Activated CD4-positive, alpha-beta T cell treated with anti-CD3 and anti-CD28 coated beads for 1 hour (primary cell): Measurements from ENCODE around the gene DUSP5.
"Not testable (repeated sequence)": the region's sequence is repeated elsewhere in the genome, so short reads cannot be mapped to it uniquely, and the experiment has no call there.

ENCODE experiments used
- DNase-seq: peaks from one replicate; pipeline ENCODE4 v3.0.0-alpha.2; 2020

The DUSP5 gene, protein sequence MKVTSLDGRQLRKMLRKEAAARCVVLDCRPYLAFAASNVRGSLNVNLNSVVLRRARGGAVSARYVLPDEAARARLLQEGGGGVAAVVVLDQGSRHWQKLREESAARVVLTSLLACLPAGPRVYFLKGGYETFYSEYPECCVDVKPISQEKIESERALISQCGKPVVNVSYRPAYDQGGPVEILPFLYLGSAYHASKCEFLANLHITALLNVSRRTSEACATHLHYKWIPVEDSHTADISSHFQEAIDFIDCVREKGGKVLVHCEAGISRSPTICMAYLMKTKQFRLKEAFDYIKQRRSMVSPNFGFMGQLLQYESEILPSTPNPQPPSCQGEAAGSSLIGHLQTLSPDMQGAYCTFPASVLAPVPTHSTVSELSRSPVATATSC

DNA sequence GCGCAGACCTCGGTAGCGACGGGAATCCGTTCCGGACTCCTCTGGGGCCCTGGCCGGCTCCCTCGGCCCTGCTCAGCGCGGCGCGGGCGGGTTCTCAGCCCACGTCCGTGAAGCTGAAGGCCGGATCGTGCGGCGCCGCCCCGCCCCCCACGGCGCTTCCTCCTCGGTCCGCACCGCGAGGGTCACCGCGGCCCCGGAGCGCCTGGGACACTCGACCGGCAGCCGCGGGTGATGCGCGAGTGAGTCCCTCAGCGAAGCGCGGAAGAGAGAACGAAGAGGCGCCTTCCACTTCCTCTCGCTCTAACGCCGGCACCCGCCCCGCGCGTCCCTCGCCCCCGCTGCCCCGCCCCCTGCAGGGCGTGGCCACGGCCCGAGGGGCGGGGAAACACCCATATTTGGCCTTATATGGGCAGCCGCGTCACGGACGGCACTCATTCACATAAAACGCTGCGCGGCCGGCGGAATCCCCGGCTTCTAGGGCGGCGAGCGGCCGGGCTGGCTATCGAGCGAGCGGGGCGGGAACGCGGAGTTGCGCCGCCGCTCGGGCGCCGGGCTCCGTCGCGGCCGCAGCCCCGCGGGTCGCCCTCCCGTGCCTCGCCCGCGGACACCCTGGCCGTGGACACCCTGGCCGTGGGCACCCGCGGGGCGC lies at the start of gene DUSP5:
DUSP5 (plus strand) TSS at position 470 of the 649 bp plus-strand sequence. CDS start 215 bp downstream, outside the sequence.
- DNase-seq = peak; percentile 94

DNA sequence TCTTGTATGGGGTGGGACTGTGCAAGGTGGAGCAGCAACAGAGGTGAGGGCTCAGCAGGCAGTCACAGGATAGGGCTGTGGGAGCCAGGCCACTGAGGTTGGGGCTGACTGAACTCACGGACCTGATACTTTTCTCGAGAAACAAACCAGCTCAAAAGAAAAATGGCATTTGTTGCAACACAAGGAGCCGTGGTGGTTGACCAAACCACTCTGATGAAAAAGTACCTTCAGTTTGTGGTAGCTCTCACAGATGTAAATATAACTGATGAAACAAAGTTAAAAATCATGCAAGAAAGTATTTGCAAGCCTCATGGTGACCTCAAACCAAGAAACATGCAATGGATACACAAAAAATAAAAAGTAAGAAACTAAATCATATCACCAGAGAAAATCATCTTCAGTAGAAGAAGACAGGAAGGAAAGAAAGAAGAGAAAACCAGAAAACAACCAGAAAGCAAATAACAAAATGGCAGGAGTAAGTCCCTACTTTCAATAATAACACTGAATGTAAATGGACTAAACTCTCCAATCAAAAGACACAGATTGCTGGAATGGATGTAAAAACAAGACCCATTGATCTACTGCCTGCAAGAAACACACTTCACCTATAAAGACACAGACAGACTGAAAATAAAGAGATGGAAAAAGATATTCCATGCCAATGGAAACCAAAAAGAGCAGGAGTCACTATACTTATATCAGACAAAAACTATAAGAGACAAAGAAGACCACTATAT lies 48.9 kb upstream of the DUSP5 start:
- DNase-seq = no peak

DNA sequence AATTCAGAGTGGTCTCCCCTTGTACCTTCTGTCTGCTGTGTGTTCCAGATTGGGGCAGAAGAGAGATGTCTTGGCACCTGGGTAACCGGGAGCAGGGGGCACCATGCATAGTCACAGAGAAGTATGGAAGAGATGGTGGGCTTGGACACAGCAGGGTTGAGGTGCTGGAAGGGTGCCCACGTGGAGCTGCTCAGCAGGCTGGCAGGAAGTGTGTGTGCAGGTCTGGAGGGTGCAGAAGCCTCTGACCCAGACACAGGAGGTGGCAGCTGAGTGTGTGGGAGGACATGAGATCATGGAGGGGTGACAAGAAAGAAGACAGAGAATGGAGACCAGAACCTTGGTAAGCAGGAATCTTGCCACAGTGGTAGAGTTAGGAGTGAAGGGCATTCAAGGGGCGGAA lies 42.3 kb upstream of the DUSP5 start:
- no peak for DNase-seq

DNA sequence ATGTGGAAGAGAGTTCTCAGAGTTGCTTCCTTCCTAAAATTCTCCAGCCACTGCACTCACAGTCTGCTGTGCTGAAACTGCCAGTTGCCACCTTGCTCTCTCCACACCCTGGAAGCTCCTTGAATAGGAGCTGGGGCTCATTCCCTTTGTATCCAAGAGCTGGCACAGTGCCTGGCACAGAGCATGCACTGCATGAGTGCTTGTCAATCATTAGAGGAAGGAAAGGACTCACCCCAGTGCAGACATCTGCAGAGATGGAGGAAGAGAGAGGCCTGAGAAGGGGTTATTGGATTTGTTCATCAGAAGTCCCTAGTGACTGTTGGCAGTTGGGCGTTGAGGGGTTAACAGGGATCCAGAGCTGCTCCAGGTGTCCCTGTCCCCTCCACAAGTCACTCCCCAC lies 41.7 kb upstream of the DUSP5 start:
- DNase-seq = no peak

DNA sequence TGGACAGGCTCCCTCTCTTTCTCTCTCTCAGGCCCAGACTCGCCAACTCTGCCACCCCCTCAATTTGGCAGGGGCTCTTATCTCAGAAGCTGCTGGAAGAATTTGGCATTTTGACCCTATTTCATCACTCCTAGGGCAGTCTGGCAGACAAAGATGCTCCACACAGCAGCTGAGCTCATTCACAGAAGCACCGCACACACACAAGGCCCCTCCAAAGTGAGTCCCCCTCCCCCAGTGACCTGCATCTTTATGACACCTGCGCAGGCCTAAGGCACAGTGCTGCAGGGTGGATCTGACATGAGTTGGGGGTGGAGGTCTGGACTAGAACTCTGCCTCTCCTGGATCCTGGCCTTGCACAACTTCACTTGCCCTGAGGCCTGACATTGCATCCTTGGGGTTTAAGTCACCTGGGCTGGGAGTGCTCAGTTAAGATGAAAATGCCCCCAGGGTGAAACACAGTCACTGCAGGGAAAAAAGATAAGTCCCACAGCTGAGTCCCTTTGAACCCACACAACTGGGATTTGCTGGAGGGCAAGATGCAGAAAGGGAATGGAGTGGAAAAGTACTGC lies 41.1 kb upstream of the DUSP5 start:
- no peak for DNase-seq

DNA sequence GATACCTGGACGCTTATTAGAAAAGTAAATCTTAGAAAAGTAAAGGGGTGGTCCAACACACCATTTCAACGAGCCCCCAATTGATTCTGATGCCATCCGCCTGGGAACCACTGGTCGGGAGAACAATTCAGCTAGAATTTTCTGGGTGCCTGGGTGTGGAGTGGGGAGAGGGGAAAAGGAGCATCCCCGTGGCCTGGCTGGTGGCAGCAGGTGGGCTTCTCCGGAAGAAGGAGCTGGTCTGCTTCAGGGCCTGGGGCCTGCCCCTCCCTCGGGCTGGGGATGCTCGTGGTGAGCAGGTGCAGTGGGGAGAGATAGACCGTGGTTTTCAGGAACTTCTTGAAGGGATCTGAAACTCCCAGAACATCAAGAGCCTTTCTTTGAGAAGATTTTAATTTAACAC lies 39.9 kb upstream of the DUSP5 start:
- no peak for DNase-seq

DNA sequence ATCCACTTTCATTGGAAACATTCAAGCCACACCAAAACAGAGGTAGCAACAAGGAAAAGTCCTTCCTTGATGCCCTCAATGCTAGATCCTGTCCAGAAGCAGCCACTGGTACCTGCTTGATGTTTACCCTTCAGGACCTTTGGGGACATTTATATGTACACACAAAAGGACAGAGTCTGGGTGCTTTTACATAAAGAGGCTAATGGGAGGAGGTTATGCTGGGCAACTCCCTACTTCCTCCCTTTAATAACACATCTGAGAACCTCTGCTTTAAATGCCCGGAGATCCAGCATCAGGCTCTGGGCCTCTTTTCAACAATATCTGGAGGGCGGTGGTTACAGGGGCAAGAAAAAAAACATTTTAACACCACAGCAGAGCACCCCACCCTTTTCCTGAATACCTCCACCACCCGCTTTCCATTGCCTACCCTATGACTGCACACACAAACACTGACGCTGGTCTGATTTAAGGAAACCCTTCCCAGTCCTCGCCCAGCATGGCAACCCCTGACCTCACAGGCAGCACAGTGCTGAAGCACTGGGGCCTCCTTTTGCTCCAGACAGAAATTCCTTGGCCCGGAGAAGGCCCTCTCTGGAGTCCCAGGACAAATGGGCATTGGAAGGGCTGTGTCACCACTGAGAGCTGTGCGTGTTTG lies 39.3 kb upstream of the DUSP5 start:
- no peak for DNase-seq

DNA sequence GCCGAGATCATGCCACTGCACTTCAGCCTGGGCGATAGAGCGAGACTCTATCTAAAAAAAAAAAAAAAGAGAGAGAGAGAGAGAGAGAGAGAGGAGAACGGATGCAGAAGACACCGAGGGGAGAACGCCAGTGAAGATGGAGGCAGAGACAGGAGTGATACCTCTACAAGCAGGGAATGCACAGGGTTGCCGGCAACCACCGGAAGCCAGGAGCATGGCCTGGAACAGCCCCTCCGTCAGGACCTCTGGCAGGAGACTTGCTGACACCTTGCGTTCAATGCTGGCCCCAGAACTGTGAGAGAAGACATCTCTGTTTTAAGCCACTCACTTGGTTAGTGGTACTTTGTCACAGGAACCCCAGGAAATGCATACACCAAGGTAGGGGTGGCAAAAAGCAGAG lies 38.1 kb upstream of the DUSP5 start:
- DNase-seq = no peak

DNA sequence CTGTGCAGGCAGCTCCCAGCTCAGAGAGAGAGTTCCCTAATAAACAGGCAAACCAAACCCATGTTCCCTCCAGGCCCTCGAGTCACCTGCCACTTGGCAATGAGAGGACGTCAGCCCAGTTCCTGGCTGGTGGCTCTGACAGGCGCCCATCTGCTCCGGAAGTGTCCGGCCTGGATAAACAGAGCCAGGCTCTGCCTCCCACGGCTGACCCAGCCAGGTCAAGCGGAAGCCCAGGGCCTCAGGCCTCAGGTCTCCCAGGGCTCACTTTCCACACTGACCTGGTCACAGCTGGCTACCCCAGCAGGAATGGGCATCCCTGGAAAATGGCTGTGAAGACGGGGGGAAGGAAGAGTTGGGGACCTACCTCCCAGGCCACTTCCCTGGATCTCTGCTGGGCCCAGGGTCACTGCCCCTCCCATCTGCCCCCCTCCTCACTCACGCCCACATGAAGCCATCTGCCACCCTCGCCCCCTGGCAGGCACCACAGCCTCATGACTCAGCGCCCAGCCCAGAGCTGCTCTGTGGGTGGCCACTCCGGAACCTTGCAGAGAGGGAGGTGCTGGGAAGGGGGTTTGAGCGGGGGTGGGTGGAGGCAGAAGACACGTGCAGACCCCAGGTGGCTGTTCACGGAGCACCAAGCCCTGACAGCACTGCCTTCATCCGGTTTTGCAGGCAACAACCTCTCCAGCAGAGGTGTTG lies 37.4 kb upstream of the DUSP5 start:
- no peak for DNase-seq

DNA sequence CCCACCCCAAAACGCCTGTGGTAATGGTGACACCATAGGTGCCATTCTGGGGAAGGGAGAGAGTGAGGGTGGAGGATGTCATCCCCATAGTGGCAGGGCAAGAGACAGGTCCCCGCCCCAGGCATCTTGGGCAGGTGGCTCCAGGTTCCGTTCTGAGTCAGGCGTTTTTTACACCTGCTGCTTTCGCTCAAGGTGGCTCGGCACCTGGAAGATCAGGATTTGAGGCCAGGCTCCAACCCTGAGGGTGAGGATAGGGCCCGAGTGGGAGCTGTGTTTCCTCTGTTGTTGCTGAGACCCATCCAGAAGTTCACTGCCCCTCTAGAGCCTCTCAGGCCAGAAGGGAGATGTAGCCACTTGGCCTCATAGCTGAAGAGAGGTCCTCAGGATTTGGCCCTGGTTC lies 36.6 kb upstream of the DUSP5 start:
- no peak for DNase-seq

DNA sequence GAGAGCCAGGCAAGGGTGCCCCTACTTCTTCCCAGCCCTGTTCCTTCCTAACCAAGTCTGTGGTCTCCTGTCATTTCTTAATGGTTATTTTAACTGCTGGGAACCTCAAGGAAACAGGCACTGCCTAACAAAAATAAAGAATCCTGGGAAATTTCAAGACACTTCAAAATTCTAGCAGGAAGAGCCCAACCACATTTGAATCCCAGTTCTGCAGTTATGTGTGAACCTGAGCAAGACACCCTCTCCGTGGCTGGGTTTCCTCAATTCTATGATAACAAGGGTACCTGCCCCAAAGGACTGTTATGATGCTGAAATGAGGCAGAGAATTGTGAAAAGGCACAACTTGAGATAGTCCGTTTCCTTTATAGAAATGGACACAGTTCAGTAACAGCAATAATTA lies 36.2 kb upstream of the DUSP5 start:
- no peak for DNase-seq

DNA sequence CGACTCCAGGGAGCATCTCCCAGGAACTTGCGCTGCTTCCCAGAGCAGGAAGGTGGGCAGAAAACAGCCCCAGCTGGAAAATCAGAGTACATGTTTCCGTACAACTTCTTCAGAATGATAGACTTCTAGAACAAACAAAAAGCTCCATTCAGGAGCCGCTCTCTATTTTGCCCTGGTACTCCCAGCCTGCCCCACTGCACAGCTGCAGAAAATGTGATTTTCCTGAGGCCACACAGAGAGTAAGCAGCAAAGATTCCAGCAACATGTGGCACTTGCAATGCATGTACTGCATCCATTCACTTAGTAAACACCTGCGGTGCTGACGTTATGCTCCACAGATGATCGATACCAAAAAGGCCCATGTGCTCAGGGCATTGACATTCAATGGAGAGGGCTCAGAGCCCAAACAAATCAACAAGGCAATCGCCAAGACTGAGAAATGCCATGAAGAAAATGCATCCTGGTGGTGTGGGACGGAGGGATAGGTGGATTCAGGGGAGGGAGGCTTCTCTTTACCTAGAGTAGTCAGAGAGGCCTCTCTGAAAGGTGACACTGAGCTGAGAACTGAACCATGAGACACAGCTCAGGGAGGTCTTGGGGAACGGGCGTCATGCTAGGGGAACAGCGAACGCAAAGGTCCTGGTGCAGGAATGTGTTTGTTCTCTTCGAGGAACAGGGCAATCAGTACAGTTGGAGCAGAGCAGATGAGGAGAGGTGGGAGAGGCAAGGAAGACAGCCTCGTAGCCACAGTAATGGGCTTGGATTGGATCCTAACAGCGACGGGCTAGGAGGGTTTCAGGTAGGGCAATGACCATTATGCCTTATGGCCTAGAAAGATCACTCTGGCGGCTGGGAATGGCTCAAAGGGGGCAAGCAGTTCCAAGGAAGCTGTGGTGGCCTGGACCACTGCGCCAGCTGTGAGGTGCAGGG lies 35.3 kb upstream of the DUSP5 start:
- DNase-seq = no peak

DNA sequence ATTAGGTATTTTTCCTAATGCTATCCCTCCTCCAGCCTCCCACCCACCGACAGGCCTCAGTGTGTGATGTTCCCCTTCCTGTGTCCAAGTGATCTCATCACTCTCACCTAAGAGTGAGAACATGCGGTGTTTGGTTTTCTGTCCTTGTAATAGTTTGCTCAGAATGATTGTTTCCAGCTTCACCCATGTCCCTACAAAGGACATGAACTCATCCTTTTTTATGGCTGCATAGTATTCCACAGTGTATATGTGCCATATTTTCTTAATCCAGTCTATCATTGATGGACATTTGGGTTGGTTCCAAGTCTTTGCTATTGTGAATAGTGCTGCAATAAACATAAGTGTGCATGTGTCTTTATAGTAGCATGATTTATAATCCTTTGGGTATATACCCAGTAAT lies 29.4 kb upstream of the DUSP5 start:
- DNase-seq = not testable (repeated sequence)

DNA sequence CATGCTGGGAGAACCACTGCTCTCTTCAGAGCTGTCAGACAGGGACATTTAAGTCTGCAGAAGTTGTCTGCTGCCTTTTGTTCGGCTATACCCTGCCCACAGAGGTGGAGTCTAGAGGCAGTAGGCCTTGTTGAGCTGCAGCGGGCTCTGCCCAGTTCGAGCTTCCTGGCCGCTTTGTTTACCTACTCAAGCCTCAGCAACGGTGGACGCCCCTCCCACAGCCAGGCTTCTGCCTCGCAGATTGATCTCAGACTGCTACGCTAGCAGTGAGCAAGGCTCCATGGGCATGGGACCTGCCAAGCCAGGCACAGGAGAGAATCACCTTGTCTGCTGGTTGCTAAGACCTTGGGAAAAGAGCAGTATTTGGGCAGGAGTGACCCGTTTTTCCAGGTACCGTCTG lies 27.2 kb upstream of the DUSP5 start:
- DNase-seq = not testable (repeated sequence)

DNA sequence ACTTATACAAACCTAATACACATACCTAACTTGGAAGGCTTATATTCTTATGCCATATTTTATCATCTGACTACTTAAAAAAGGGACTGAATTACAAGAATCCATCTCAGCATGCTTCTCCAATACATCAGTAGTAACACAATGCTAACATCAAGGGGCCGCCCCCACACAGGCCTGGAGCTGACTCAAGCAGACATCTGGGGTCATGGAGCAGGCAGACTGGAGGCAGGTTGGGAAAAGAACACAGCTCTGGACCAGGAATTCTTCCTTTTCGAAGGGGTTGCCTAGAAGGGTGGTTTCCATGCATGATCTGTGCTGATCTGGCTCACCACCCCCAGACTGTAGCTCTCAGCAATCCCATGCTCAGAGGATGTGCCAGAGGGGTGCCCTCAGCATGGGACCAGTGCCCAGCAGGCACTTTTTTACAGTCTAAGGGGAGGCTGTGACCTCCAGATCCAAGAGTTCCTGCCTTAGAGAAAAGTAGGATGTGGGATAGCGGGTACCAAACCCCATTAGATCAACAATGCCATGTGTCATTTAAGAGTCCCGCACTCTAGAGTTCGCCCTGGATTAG lies 26.1 kb upstream of the DUSP5 start:
- no peak for DNase-seq

DNA sequence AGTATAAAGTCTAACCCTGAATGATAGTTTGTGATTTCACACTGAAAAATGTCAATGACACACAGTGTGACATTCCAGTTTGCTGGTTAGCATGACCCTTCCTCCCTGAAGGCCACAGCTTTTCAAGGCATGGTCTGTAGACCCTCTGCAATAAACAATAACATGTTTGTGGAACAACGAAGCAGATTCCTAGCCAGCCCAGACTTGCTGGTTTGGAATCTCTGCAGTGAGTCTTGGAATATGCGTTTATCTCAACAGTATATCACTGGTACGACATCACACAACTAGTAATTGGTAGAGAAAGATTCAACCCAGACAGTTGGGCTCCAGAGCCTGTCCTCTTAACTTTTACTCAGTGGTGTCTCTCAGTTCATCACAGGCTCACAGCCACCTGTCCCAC lies 23.7 kb upstream of the DUSP5 start:
- DNase-seq = no peak

DNA sequence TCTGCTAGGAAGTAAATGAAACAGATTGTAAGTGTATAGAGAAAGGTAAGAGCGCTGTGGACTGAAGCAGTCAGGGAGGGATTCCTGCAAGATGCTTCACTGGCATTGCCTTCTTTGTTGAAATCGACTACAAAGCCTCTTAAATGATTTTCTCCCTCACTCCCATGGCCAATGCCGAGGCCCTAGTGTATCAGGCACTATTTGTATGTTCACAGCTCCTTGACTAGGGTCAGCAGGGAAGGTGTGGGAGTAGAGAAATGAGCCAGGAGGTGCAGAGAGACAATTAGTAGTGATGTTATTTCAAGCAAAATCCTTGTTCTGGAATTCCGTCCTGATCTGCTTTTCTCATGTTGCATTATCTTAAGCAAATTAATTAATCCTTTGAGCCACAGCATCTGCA lies 22.9 kb upstream of the DUSP5 start:
- DNase-seq = no peak

DNA sequence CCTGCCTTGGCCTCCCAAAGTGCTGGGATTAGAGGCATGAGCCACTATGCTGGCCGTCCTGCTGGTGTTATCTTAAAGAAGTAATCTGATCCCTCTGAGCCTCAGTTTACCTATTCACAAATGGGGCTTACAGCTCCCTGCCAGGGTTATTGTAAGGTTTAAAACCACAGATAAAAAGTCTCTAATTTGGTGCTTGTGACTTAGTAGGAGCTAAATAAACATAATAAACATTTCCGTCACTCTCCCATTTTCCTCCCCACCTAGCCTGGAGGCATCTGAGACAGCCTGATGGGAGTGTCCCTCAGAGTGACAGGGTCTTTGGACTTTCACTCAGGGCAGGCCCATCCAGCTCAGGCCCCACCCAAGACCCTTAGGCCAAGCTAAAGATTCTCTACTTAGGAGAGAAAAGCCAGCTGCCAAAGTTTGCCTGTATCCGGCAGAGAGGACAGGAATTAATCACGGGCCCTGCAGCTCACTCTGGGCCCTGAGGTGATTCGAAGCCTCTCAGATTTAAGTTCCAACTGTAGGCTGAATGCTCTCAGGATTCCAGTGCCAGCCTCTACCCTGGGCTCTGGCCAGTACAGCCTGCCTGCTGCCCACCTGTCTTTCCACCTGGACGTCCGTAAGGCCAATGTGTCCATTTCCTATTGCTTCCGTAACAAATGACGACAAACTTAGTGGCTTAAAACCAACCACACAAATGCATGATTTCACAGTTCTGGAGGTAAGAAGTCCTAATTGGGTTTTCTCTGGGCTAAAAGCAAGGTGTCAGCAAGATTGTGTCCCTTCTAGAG lies 21.8 kb upstream of the DUSP5 start:
- no peak for DNase-seq

DNA sequence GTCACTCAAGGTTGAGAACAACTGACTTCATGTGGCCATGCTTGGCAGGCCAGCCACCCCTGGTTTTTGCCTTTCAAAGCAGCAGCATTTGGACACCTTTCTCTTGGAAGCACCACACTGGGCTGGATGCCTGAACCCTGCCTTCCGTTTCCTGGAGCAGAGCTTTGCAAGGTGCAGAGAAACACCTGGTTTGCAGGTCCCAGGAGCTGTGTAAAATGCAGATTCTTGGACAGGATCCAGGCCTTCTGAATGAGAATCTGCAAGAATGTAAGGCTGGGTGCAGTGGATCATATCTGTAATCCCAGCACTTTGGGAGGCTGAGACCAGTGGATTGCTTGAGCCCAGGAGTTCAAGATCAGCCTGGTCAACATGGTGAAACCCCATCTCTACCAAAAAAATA lies 18.0 kb upstream of the DUSP5 start:
- no peak for DNase-seq

DNA sequence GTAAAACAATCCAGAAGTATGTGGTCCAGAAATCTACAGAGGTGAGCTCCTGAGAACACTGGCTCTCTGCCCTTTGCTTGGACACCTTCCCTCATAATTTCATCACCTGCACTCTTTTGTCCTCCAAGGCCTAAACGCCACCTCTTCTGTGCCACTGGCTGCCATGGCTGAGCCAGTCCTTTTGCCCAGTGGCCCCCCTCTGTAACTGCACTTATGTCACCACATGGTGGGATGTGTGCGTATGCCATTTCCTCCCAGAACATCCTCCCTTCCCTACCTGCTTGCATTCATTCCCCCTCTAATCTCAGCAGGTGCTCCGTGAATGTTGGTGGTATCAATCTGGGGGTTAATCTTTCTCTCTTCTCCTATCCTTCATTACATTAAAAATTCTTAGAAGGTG lies 17.3 kb upstream of the DUSP5 start:
- no peak for DNase-seq
